DND-41 (cell line): ENCODE results near the gene SOS2.

Experiments used
- EZH2 ChIP-seq: IDR thresholded peaks from 3 replicates; pipeline ENCODE4 v1.6.1; 2012; ENCODE audit warnings: borderline replicate concordance, low read depth, mild to moderate bottlenecking, moderate library complexity, low read length, inconsistent platforms; ENCODE audit not compliant: severe bottlenecking
- TF ChIP-seq, protein P1 (sequence below): IDR thresholded peaks from 2 replicates; pipeline ENCODE4 v1.5.1; 2012; ENCODE audit warnings: borderline replicate concordance, low read length, moderate library complexity, mild to moderate bottlenecking; ENCODE audit not compliant: poor library complexity, severe bottlenecking; ENCODE audit errors: extremely low read depth

DNA sequence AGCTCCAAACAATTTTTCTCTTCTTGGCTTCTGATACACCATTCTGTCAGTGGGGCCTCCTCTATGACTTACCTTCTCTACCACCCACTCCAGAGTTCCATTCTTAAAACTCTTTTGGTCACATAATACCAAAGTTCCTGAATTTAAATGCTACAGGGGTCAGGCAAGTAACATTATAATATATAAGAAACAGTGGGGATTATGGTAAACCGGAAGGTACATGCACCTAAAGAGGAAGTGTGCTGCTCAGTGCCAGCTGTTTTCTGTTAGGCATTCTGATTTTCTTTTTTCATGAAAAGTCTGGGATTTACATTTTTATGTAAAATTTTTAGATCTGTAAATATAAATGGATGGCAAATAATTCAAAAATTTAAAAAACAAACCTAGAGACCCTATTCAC is 39.9 kb downstream of the SOS2 start:
- TF ChIP-seq, protein P1, sequence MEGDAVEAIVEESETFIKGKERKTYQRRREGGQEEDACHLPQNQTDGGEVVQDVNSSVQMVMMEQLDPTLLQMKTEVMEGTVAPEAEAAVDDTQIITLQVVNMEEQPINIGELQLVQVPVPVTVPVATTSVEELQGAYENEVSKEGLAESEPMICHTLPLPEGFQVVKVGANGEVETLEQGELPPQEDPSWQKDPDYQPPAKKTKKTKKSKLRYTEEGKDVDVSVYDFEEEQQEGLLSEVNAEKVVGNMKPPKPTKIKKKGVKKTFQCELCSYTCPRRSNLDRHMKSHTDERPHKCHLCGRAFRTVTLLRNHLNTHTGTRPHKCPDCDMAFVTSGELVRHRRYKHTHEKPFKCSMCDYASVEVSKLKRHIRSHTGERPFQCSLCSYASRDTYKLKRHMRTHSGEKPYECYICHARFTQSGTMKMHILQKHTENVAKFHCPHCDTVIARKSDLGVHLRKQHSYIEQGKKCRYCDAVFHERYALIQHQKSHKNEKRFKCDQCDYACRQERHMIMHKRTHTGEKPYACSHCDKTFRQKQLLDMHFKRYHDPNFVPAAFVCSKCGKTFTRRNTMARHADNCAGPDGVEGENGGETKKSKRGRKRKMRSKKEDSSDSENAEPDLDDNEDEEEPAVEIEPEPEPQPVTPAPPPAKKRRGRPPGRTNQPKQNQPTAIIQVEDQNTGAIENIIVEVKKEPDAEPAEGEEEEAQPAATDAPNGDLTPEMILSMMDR, result no peak
- no peak for TF ChIP-seq EZH2
